ENCODE measurements around the gene MYO18A. TPM values are rescaled to one million over a fixed set of nuclear protein-coding genes. Genes with fewer than 3 reads are reported as not detected.

The MYO18A gene
- total and polyA plus RNA-seq, 2 of the 4 experiments (the other 2 are of a cell fraction) = 22.4 to 39.1 TPM

DNA sequence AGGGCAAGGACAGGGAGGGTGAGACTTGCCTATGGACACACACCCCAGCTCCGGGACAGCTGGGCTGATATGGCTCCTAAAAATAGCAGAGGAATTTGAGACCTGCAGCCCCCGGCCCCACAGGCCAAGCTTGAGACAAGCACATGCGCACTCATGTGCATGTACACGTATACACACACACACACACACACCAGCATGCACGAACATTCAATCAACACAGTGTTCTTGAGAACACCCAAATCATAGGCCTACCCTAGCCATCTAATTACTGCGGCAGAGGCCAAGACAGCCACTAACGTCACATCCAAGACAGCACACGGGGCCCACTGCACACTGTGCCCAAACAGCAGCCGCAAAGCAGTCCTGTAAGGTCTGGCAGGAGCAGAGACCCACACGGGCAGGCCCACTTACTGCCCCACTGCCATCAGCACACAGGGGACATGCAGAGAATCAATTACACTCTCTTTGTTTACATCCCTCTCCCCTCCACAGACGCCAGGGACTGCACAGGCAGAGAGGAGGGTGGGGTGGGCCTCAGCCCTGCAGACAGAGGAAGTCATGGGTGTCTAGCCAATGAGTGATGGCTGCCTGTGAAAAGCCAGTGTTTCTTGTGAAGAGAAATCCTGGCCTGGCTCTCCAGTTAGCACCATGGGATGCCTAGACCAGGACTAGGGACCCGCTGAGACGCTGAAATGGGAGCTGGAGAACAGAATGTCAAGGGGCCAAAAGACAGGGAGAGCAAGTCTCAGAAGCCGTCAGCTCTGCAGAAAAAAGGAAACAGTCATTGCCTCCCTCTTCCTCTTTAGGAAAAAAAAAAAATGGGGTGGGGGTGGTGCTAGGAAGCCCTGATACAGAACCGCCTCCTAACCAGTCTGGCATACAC lies 39.3 kb downstream of the MYO18A start (continued):
- TF ChIP-seq, protein P1, sequence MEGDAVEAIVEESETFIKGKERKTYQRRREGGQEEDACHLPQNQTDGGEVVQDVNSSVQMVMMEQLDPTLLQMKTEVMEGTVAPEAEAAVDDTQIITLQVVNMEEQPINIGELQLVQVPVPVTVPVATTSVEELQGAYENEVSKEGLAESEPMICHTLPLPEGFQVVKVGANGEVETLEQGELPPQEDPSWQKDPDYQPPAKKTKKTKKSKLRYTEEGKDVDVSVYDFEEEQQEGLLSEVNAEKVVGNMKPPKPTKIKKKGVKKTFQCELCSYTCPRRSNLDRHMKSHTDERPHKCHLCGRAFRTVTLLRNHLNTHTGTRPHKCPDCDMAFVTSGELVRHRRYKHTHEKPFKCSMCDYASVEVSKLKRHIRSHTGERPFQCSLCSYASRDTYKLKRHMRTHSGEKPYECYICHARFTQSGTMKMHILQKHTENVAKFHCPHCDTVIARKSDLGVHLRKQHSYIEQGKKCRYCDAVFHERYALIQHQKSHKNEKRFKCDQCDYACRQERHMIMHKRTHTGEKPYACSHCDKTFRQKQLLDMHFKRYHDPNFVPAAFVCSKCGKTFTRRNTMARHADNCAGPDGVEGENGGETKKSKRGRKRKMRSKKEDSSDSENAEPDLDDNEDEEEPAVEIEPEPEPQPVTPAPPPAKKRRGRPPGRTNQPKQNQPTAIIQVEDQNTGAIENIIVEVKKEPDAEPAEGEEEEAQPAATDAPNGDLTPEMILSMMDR (conservative IDR thresholded peaks at IDR 0.05; ENCODE audit: low read depth, low read length) = no peak
- TF ChIP-seq CEBPB (IDR thresholded peaks at IDR 0.05; ENCODE audit: low read depth, low read length) = no peak
- no peak for TF ChIP-seq MXI1 (IDR thresholded peaks at IDR 0.05; ENCODE audit: borderline replicate concordance, low read depth, low read length)

Data from IMR-90 (cell line).